ENCODE data around the gene ZNF618.
"Not testable (repeated sequence)": the region's sequence is repeated elsewhere in the genome, so short reads cannot be mapped to it uniquely, and the experiment has no call there.

ZNF618 gene

DNA sequence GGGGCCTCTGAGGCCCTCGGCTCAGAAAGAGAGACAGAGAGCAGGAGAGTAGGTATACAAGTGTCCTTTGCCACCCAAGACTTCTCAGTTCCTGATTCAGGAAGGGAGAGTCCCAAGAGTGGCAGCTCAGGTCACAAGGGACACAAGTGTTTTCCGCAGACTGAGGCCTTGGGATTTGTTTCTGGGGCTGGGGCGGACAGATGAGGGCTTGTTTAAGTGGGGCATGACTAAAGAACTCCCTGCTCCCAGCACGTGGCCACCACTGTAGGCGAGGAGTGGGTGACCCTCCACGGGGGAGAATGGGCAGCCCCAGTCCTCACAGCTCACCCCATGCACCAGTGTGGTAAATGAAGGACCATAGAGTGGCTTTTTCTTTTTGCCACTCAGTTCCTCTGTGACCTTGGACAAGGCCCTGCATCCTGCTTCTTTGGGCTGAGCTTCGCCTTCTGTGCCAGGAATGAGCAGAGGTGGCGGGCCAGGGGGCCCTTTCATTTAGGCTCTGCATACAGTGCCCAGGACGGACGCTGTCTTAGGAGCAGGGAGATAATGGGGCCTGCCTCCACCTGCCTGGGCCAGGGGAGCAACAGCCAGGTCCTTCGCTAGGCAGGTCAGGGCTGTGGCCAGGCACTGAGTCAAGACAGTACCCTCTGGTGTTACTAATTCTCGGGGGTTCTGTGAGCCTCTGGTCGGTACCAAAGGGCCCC, 151.2 kb downstream of the ZNF618 start:
- DNase-seq = no peak

DNA sequence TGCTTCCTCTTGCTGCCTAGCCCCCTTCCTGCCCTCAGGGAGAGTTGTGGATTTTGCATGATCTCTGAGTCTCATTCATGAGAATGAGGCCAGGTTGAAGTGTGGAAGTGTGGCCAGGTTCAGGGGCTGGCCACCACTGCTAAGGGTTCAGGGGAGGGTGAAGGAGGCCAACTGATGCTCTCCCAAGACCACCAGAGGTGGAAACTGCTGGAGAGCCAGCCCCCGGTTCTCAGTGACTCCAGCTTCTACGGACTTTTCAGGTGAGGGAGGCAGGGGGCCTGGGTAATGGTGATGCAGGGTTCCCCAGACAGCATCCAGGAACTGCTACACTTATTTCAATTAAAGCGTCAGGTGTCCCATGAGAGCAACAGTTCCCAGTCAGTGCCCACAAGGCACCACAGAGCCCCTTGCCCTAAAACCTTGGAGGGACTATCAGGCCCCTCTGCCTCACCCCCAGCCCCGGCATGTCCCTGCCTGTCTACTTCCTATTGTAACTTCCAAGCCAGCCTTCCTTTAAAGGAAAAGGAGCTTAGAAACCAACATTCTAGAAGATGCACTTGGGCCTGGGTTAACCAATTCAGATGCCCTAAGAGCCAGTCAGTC, 151.9 kb downstream of the ZNF618 start:
- no peak for DNase-seq

- DNase-seq = no peak
Observed at GRCh38 chr9:114028646-114029045, 152.5 kb downstream of the ZNF618 start.

GRCh38 chr9:114029311-114030170, 153.4 kb downstream of the ZNF618 start:
- DNase-seq = no peak

DNA sequence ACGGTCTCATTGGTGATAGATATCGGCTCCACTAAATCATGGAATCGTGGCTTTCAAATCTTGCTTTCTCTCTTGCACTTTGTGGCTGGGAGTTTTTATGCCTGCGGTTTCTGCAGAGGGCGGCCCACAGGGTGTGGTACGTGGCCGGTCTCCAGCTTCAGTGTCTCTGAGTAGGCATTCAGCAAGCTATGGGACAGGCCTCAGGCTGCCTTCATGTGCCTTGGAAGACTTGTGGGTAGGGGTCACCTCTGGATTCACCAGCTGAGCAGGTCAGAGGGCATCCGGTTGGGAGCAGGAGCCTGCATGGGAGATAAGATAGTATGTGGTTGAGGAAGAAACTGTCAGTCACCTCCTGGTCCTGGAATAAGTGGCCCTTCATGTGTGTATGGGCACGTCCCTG, 154.3 kb downstream of the ZNF618 start:
- DNase-seq = no peak

DNA sequence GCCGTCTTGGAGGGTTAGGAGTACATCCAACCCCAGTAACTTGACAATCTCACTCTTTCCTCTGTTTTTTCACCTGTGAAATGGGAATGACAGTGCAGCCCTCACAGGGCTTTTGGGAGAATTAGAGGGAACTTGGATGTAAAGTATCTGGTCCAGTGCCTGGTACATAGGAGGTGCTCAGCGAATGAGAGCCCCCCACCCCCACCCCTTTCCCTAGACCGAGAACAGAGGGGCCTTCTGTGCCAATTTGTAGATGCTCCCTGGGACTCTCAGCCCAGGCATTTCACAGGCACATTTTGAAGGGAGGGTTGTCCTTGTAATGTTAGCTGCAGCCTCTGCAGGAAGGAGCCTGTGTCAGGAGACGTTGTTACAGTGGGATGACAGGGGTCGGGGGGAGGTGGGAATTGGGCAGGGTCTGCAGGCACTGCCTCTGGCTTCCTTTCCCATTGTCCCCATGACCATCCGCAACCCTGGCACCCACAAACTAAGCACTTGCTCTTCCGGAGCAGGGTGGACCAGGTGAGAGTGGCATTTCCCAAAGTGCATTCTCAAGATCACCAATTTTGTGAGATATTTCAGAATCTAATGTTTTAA, 155.0 kb downstream of the ZNF618 start:
- no peak for DNase-seq

GRCh38 chr9:114031948-114032840, 156.1 kb downstream of the ZNF618 start:
- no peak for DNase-seq

DNA sequence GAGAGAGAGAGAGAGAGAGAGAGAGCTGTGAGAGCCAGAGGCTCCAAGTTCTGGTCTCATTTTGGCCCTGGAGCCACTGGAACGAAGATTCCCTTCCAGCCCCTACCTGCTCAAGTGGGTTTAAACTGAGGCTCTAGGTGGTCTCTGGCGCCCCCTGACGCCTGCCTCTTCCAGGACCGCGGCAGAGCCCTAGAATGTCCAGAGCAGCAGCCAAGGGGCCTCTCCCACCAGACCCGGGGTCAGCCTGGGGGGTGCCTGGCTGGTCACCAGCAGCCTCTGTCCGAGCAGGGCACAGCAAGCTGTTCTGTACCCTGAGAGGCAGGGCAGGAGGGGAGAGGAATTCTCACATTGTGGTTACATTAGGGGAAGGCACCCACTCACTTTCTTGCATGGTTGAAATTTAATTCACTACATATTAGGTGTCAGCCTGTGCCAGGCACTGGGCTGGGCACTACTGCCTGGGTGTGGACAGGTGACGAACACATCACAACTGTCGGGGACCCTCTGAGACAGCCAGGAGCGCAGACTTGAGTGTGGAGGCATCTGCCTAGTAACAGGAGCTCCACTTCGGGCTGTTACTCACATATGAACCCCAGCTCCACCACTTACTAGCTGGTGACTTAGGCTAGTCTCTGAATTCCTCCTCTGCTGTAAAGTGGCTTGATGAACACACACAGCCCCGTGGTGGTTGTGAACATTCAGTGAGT, 157.4 kb downstream of the ZNF618 start:
- DNase-seq = no peak

GRCh38 chr9:114034196-114034595, 158.1 kb downstream of the ZNF618 start:
- no peak for DNase-seq

- no peak for DNase-seq
Observed at GRCh38 chr9:114034661-114035062, 158.6 kb downstream of the ZNF618 start.

DNA sequence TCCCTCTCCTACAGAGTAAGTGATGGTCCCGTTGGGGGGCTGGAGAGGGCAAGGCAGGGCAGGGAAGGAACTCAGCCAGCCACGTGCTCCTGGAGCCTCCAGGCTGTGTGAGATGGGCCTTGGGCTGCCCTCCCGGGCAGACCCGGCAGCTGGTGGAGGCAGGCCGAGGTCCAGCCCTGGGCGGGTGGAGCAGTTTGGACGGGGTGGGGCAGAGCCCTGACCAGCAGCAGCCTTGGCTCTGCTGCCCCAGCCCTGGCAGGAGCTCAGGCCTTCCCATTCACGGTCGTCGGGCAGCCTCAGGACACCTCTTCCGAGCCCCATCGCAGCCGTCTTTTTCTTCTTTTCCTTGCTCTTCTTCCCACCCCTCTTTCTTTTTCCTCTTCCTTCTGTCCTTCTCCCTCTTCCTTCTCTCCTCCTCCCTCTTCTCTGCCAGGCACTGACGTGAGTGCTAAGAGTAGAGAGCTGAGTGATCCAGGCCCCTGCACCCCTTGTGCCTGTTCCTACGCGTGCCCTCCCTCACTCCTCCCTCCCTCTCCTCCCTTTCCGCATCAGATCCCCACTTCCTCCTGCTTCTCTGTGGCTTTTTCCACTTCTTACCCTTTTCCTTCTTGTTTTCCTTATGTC, 159.2 kb downstream of the ZNF618 start:
- no peak for DNase-seq

- no peak for DNase-seq
Observed at GRCh38 chr9:114035845-114036801, 160.0 kb downstream of the ZNF618 start.

GRCh38 chr9:114037249-114037648, 161.1 kb downstream of the ZNF618 start:
- DNase-seq = no peak

DNA sequence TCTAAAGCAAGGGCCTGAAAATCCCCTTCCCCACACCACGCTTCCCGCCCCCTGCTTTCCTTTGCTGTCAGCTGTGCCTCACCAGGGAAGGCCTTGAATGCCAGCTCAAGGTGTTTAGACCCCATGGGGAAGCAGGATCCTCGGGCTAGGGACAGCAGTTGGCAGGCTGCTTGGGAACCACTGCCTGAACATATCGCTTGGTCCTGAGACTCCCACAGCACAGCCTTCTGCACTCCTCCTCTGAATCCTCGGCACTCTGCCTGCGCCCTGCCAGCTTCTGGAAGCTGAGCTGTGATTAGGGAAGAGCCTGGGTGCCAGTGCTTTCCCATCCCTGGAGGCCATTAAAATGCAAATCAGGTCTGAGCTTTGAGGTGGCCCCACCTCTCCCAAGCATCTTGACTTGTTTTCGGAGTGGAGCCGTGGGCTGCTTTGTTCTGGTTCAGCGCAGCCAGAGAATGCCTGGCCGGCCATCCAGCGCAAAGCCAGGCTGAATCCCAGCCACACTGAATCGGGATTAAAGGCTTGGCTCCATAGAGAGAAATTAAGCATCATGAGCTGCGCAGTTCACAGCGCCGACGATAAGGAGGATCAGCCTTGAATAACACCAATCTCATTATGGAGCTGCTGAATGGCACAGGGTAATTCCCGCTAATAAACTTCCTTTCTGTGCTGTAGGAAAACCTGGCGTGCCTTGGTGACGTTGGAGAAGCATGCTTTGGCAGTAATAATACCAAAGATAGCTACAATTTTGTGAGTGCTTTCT, 162.0 kb downstream of the ZNF618 start:
- no peak for DNase-seq

DNA sequence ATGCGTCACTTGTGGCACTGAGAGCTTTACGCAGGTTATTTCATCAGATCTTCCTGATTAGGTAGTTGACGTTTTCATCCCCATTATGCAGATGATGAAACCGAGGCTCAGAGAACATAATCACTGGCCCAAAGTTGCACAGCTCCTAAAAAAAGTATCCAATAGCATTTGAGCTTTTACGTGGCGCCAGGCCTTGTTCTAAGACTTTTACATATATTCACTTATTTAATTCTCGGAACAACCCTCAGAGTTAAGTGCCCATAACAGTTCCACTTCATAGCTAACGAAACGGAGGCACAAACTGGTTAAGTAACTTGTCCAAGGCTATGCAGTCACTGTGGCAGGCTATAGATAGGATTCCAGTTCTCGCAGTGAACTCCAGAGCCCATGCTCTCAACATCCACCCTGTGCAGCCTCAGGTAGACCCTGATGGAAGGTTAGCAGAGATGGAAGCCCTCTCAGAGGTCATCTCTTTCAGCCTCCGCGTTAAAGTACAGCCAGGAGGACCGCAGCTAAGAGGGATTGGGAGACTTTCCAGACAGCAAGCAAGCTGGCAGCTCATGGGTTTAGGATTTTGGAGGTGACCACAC, 162.7 kb downstream of the ZNF618 start:
- no peak for DNase-seq

DNA sequence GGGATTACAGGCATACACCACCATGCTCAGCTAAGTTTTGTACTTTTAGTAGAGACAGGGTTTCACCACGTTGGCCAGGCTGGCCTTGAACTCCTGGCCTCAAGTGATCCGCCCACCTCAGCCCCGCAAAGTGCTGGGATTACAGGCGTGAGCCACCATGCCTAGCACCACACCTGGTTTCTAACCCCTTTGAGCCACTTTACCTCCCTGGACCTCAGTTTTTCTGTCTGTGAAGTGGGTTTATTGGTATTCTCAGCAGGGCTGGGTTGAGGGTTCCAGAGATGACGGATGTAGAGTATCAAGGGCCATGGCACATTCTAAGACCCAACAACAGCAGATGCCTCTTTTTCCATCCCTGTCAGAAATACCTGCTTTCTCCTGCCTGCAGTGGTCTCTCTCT, 163.4 kb downstream of the ZNF618 start:
- no peak for DNase-seq

- DNase-seq = not testable (repeated sequence)
Observed at GRCh38 chr9:114043660-114044059, 167.6 kb downstream of the ZNF618 start.

DNA sequence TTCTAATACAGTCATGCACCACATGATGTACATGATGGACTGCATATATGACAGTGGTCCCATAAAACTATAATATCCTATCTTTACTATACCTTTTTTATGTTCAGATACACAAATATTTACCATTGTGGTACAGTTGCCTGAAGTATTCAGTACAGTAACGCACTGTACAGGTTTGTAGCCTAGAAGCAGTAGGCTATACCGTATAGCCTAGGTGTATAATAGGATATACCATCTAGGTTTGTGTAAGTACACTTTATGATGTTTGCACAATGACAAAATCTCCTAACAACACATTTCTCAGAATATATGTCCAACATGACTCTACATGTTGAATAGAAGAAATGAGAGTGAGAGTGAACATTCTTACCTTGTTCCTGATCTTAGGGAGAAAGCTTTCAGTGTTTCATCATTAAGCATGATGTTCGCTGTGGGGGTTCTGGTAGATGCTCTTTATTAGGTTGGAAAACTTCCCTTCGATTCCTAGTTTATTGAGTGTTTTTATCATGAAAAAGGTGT, 170.2 kb downstream of the ZNF618 start:
- no peak for DNase-seq

- no peak for DNase-seq
Observed at GRCh38 chr9:114046875-114047274, 170.8 kb downstream of the ZNF618 start.
